HepG2 (cell line): ENCODE data around the gene RANBP3. TPM values are rescaled to one million over a fixed set of nuclear protein-coding genes. Genes with fewer than 3 reads are reported as not detected.

ENCODE experiments used
- ATAC-seq: fragments of 200-7000 bp; cut with Tn5 transposase; 3 replicates; pipeline ENCODE4 v1.9.1; 2020; ENCODE audit warnings: mild to moderate bottlenecking, moderate library complexity
- BruUV-seq: library from RNA; stranded (reverse); fragments of 400-500 nt; replicated peaks from 2 replicates; lab custom pipeline; 2021; lab: Mats Ljungman, UMichigan
- CTCF ChIA-PET: fragments of 300-600 bp; formaldehyde crosslinking; extraction: SDS; loops from one replicate; lab custom pipeline; 2021; ENCODE audit warnings: low total read pairs, inconsistent platforms, low intra/inter-chr PET ratio; lab: Yijun Ruan, JAX
- POLR2A ChIA-PET: fragments of 350-600 bp; sonication (Branson Sonifier 250); formaldehyde crosslinking; loops from one replicate; lab custom pipeline; 2020; ENCODE audit warnings: antibody characterized with exemption, inconsistent platforms; lab: Yijun Ruan, JAX
- DNase-seq: peaks from one replicate; pipeline ENCODE4 v3.0.0-alpha.2; 2015; ENCODE audit warnings: low spot score
- FAIRE-seq: peaks from 3 replicates; lab custom pipeline; 2011; peaks lifted over from hg19 to GRCh38; lab: Jason Lieb, UNC
- H2AFZ ChIP-seq: one replicate; pipeline ENCODE4 v1.6.1; 2011; ENCODE audit warnings: low read length, inconsistent platforms
- H3K27ac ChIP-seq: fragments of 300-600 bp; 3 replicates; pipeline ENCODE4 v1.8.0; 2011; ENCODE audit warnings: mixed run types, mild to moderate bottlenecking, mixed read lengths, low read length, inconsistent platforms; ENCODE audit not compliant: insufficient read depth; ENCODE audit errors: extremely low read length
- H3K27me3 ChIP-seq, 2 experiments: fragments of 200-600 bp in 1 of 2; 2 replicates in 1 of 2; 3 replicates in 1 of 2; pipeline versions ENCODE4 v1.6.0 to v1.8.0; 2011; ENCODE audit warnings: low read length in 2 of 2, mild to moderate bottlenecking in 2 of 2, moderate library complexity in 2 of 2, inconsistent platforms in 1 of 2; ENCODE audit not compliant: insufficient read depth in 2 of 2, control insufficient read depth in 1 of 2
- H3K36me3 ChIP-seq, 2 experiments: fragments of 200-600 bp in 1 of 2; replicated peaks in 1 of 2; 2 replicates in 1 of 2; 3 replicates in 1 of 2; pipeline versions ENCODE4 v1.5.1 to v1.8.0; 2011; ENCODE audit warnings: low read length in 2 of 2, inconsistent platforms in 1 of 2; ENCODE audit not compliant: insufficient read depth in 2 of 2, control insufficient read depth in 1 of 2
- H3K4me1 ChIP-seq: 2 replicates; pipeline ENCODE4 v1.5.1; 2012; ENCODE audit warnings: low read length, inconsistent platforms; ENCODE audit not compliant: insufficient read depth
- H3K4me2 ChIP-seq: 2 replicates; pipeline ENCODE4 v1.6.0; 2011; ENCODE audit warnings: low read depth, low read length, inconsistent platforms
- H3K4me3 ChIP-seq, 3 experiments: fragments of 200-600 bp in 1 of 3; sonication (generic), shearing (Covaris generic) in 1 of 3; replicated peaks in 1 of 3; 2 replicates each; pipeline ENCODE4 v1.5.1; 2011 to 2016; ENCODE audit warnings: low read length in 3 of 3, inconsistent platforms in 2 of 3, low read depth in 2 of 3, mild to moderate bottlenecking in 2 of 3, control low read depth in 1 of 3, mixed read lengths in 1 of 3; ENCODE audit not compliant: insufficient read depth in 1 of 3
- H3K79me2 ChIP-seq: one replicate; pipeline ENCODE4 v1.6.1; 2011; ENCODE audit warnings: low read length, inconsistent platforms; ENCODE audit not compliant: insufficient read depth
- H3K9ac ChIP-seq: 2 replicates; pipeline ENCODE4 v1.6.0; 2011; ENCODE audit warnings: mild to moderate bottlenecking, low read depth, low read length, inconsistent platforms; ENCODE audit not compliant: insufficient read depth
- H3K9me3 ChIP-seq: 2 replicates; pipeline ENCODE4 v1.5.1; 2012; ENCODE audit warnings: mild to moderate bottlenecking, low read length
- H4K20me1 ChIP-seq: 2 replicates; pipeline ENCODE4 v1.6.0; 2011; ENCODE audit warnings: inconsistent platforms, mild to moderate bottlenecking, low read length, moderate library complexity; ENCODE audit not compliant: insufficient read depth
- AKAP8 ChIP-seq: sonication (generic); formaldehyde crosslinking; IDR thresholded peaks from 2 replicates; pipeline ENCODE4 v1.5.1; 2020; ENCODE audit warnings: mild to moderate bottlenecking, missing genetic modification reagents
- CEBPG ChIP-seq: IDR thresholded peaks from 2 replicates; pipeline ENCODE4 v1.6.1; 2016
- KAT7 ChIP-seq: IDR thresholded peaks from 2 replicates; pipeline ENCODE4 v1.6.1; 2018; ENCODE audit warnings: borderline replicate concordance, missing compliant biosample characterization
- NCOA1 ChIP-seq: sonication (generic); formaldehyde crosslinking; IDR thresholded peaks from 2 replicates; pipeline ENCODE4 v1.9.0; 2021; ENCODE audit warnings: missing genetic modification reagents
- NR2F6 ChIP-seq, 2 experiments: IDR thresholded peaks; 2 replicates each; pipeline ENCODE4 v1.6.1; 2016; ENCODE audit warnings: antibody characterized with exemption in 1 of 2, mild to moderate bottlenecking in 1 of 2
- POLR2G ChIP-seq: fragments of 200-400 bp; formaldehyde crosslinking; IDR thresholded peaks from 2 replicates; pipeline ENCODE4 v1.6.1; 2018; ENCODE audit warnings: mild to moderate bottlenecking, low read depth, low read length, moderate library complexity
- RBM22 ChIP-seq: fragments of 200-400 bp; formaldehyde crosslinking; optimal IDR thresholded peaks from 2 replicates; pipeline ENCODE3; 2017; ENCODE audit warnings: mild to moderate bottlenecking, low read length, moderate library complexity
- RCOR2 ChIP-seq: IDR thresholded peaks from 2 replicates; pipeline ENCODE4 v1.6.1; 2016; ENCODE audit warnings: missing biosample characterization, missing genetic modification reagents
- ZFP82 ChIP-seq: sonication (generic); formaldehyde crosslinking; IDR thresholded peaks from 2 replicates; pipeline ENCODE4 v1.5.1; 2020; ENCODE audit warnings: mild to moderate bottlenecking, missing genetic modification reagents, borderline replicate concordance
- ZFX ChIP-seq: sonication (generic); formaldehyde crosslinking; IDR thresholded peaks from 2 replicates; pipeline ENCODE4 v1.4.0; 2020; ENCODE audit warnings: mild to moderate bottlenecking, low read depth, missing genetic modification reagents, moderate library complexity
- ZHX1 ChIP-seq: sonication (generic); formaldehyde crosslinking; IDR thresholded peaks from 2 replicates; pipeline ENCODE4 v1.8.1; 2022; ENCODE audit warnings: low read depth, mild to moderate bottlenecking, missing genetic modification reagents
- ZNF101 ChIP-seq: sonication (generic); formaldehyde crosslinking; IDR thresholded peaks from 2 replicates; pipeline ENCODE4 v1.4.0; 2020; ENCODE audit warnings: mild to moderate bottlenecking, low read depth, missing genetic modification reagents, borderline replicate concordance
- ZNF121 ChIP-seq: sonication (generic); formaldehyde crosslinking; IDR thresholded peaks from 2 replicates; pipeline ENCODE4 v1.5.0; 2020; ENCODE audit warnings: mild to moderate bottlenecking, missing genetic modification reagents
- ZNF543 ChIP-seq: sonication (generic); formaldehyde crosslinking; IDR thresholded peaks from 2 replicates; pipeline ENCODE4 v1.4.0; 2020; ENCODE audit warnings: mild to moderate bottlenecking, missing genetic modification reagents
- ZNF776 ChIP-seq: sonication (generic); formaldehyde crosslinking; IDR thresholded peaks from 2 replicates; pipeline ENCODE4 v1.4.0; 2020; ENCODE audit warnings: mild to moderate bottlenecking, missing genetic modification reagents
- ZNF792 ChIP-seq: IDR thresholded peaks from 2 replicates; pipeline ENCODE4 v1.6.1; 2016
- WGBS: methylation state at CpG from one replicate; pipeline ENCODE4 v1.1.6; 2017; ENCODE audit warnings: low lambda C conversion rate; 5-methylcytosine and 5-hydroxymethylcytosine counted together
- in situ Hi-C: cut with HindIII; loops from 2 replicates; pipeline ENCODE4 v1.10.0; 2017; ENCODE audit warnings: low pct_unique_long_range_greater_than_20kb; ENCODE audit not compliant: extremely low pct_ligation_motif_present
- intact Hi-C: fragments of 100-400 bp; cut with micrococcal nuclease; formaldehyde crosslinking; loops from one replicate; pipeline ENCODE4 v1.10.0; 2022; ENCODE audit not compliant: unreplicated experiment
- polyA plus RNA-seq, 8 experiments: library from polyadenylated mRNA; depleted of rRNA in 3 of 8; stranded (reverse) in 7 of 8; unstranded in 1 of 8; fragments of >200 nt; fragmentation: Illumina TruSeq in 4 of 8; extraction: Trizol in 4 of 8; gene quantifications; 2 replicates each; pipeline versions ENCODE4 v1.2.1 to v1.2.3, GENCODE V29; 2011 to 2016; ENCODE audit warnings: low read depth in 4 of 8, missing spikeins in 1 of 8, mixed read lengths in 1 of 8; ENCODE audit not compliant: insufficient read depth in 1 of 8
- total RNA-seq, 5 experiments: library from RNA; depleted of rRNA; stranded (reverse); fragments of >200 nt; fragmentation: Illumina TruSeq; extraction: Trizol; gene quantifications; 2 replicates each; pipeline ENCODE4 v1.2.3, GENCODE V29; 2016; ENCODE audit warnings: low read depth in 1 of 5
- TF ChIP-seq, protein P1 (sequence below): sonication (generic); formaldehyde crosslinking; IDR thresholded peaks from 2 replicates; pipeline ENCODE4 v1.5.0; 2020; ENCODE audit warnings: mild to moderate bottlenecking, missing genetic modification reagents

Gene RANBP3
- total and polyA plus RNA-seq, 2 of the 13 experiments (the other 11 are each of a cell fraction or from before 2014, with no cell fraction given) = 39.5 to 149 TPM

DNA sequence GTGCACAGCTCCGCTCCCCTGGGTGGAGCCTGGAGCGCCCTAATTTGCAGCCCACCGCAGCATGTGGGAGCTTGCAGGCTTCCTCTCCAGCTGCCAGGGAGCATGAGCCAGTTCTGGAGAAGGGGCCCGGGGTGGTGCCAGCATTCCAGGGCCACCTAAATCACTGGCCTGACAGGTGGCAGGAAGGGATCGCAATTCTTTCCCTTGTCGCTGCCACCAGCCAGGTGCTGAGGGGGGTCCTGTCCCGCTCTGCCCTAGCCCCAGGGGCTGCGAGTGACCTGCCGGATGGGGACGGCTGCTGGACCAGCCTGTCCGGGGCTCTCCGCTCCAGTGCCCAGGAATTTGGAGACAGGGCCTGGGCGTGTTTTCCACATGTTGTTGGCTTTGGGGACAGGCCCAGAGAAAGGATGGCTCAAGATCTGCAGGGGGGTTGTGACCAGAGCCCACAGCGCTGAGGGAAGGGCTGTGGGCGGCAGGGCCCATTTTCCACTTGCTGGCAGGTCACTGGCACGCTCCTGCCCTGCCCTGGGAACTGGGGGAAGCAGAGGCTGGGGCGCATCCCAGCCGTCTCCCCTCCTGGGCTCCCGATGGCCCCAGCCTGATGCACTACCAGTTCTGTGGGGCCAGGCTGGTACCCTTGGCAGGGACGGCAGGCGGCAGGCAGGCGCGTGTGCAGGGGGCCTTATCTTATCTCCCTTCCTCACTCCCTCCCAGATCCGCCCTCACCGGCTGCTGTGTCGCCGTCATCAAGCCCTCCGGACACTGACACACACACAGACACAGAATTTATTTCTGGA is 83.8 kb downstream of the RANBP3 start (continued):
- TF ChIP-seq RBM22 (peak; percentile 78), POLR2G (peak; percentile 45), AKAP8 (CRISPR knock-in tag) (0 out of 2 replicates have a peak, but pooled peaks have one; percentile 9), ZFX (CRISPR knock-in tag) (peak; percentile 26; the same call in 1 of the 2 replicates), ZHX1 (CRISPR knock-in tag) (0 out of 2 replicates have a peak, but pooled peaks have one; percentile 29)

- H3K4me2 ChIP-seq = no peak overlapping the region
- H3K27ac ChIP-seq = no peak overlapping the region
- peaks cover 7 to 33% of the 10 kb centered on the region in 2 experiments; a peak in 4 of 5 replicates for H3K36me3 ChIP-seq
- H3K9me3 ChIP-seq = no peaks in the 10 kb centered on the region
- H3K79me2 ChIP-seq = peaks cover 6% of the 10 kb centered on the region
- ATAC-seq = 0 out of 3 replicates have a peak, but pooled peaks have one; percentile 3
- FAIRE-seq = no peak
- intact Hi-C loops = no loop called here
- H3K9ac ChIP-seq = no peak overlapping the region
- CTCF ChIA-PET = interaction anchor here (1.4 to 3.9 kb wide), 3 partner anchors 70 to 99 kb away, joined by 4 to 71 read pairs (median 5); partner anchors contain the start of gene NRTN
- WGBS = 72% methylated on average over 13 of the region's 13 CpGs
- BruUV-seq = no TSS peak
- no peaks in the 10 kb centered on the region for H3K27me3 ChIP-seq
- H3K4me1 ChIP-seq = peaks cover 43% of the 10 kb centered on the region
- in situ Hi-C loops = loop anchor here (5.0 kb wide), 2 partner anchors 56 to 86 kb away; partner anchors contain the start of genes FUT6 and NRTN
- DNase-seq = no peak
- no peaks in the 10 kb centered on the region for H4K20me1 ChIP-seq
- POLR2A ChIA-PET = interaction anchor here (1.2 to 1.5 kb wide), 3 partner anchors 11 to 66 kb away, joined by 4 to 6 read pairs (median 5); partner anchors contain the start of gene FUT6
- H3K4me3 ChIP-seq = no peak overlapping the region
- H2AFZ ChIP-seq = no peak overlapping the region
- TF ChIP-seq, protein P1, sequence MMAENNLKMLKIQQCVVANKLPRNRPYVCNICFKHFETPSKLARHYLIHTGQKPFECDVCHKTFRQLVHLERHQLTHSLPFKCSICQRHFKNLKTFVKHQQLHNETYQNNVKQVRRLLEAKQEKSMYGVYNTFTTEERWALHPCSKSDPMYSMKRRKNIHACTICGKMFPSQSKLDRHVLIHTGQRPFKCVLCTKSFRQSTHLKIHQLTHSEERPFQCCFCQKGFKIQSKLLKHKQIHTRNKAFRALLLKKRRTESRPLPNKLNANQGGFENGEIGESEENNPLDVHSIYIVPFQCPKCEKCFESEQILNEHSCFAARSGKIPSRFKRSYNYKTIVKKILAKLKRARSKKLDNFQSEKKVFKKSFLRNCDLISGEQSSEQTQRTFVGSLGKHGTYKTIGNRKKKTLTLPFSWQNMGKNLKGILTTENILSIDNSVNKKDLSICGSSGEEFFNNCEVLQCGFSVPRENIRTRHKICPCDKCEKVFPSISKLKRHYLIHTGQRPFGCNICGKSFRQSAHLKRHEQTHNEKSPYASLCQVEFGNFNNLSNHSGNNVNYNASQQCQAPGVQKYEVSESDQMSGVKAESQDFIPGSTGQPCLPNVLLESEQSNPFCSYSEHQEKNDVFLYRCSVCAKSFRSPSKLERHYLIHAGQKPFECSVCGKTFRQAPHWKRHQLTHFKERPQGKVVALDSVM (CRISPR knock-in tag) = peak; percentile 10; the same call in 1 of the 2 replicates
- TF ChIP-seq POLR2G = 0 out of 2 replicates have a peak, but pooled peaks have one; percentile 13
- TF ChIP-seq RCOR2 (CRISPR knock-in tag) = no peak
- no peak for TF ChIP-seq CEBPG (CRISPR knock-in tag)
- TF ChIP-seq ZNF121 = peak; percentile 70
- TF ChIP-seq NCOA1 (CRISPR knock-in tag) = no peak
- no peak for TF ChIP-seq ZNF543 (CRISPR knock-in tag)
- TF ChIP-seq ZNF776 = no peak
- TF ChIP-seq ZNF792 (CRISPR knock-in tag) = no peak
- 0 out of 2 replicates have a peak, but pooled peaks have one; percentile 32 for TF ChIP-seq ZFP82
- no peak for TF ChIP-seq NR2F6 (IDR thresholded peaks at IDR 0.05)
- TF ChIP-seq NR2F6 (CRISPR knock-in tag; IDR thresholded peaks at IDR 0.05) = no peak
- 0 out of 2 replicates have a peak, but pooled peaks have one; percentile 45 for TF ChIP-seq AKAP8 (CRISPR knock-in tag)
- TF ChIP-seq KAT7 (CRISPR knock-in tag) = no peak
- TF ChIP-seq ZNF101 (CRISPR knock-in tag) = no peak
These were observed 84.5 kb downstream of the RANBP3 start for GRCh38 chr19:5893296-5893903.
